GM18870 (cell line): Measurements from ENCODE around the gene ZSCAN4.

Source experiments
- ATAC-seq: cut with Tn5 transposase; IDR thresholded peaks from one replicate; pipeline ENCODE4 v1.9.1; 2021; ENCODE audit warnings: moderate library complexity; ENCODE audit not compliant: unreplicated experiment

Gene ZSCAN4, protein sequence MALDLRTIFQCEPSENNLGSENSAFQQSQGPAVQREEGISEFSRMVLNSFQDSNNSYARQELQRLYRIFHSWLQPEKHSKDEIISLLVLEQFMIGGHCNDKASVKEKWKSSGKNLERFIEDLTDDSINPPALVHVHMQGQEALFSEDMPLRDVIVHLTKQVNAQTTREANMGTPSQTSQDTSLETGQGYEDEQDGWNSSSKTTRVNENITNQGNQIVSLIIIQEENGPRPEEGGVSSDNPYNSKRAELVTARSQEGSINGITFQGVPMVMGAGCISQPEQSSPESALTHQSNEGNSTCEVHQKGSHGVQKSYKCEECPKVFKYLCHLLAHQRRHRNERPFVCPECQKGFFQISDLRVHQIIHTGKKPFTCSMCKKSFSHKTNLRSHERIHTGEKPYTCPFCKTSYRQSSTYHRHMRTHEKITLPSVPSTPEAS

DNA sequence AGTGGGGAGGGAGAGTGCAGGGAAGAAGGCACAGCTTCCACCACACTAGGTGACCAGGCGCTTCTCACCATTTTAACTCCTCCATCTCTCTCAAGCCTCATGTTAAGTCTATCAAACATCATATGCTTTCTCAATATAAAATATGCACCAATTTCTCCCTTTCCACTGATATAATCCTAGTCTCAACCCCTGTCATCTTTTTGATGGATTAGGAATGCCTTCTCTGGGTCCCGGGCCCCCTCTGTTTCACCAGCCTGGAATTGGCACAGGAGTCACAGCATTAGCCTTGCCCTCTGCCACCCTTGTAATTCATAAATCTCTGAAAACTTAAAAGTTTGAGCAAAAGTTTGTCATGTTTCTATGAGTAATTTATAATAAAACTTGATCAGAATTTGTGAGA is at the start of gene ZSCAN4:
Gene ZSCAN4, plus strand, starts transcription at position 301 of the 400 bp plus-strand sequence. CDS start 7,211 bp downstream, outside the sequence.
- no peak for ATAC-seq

DNA sequence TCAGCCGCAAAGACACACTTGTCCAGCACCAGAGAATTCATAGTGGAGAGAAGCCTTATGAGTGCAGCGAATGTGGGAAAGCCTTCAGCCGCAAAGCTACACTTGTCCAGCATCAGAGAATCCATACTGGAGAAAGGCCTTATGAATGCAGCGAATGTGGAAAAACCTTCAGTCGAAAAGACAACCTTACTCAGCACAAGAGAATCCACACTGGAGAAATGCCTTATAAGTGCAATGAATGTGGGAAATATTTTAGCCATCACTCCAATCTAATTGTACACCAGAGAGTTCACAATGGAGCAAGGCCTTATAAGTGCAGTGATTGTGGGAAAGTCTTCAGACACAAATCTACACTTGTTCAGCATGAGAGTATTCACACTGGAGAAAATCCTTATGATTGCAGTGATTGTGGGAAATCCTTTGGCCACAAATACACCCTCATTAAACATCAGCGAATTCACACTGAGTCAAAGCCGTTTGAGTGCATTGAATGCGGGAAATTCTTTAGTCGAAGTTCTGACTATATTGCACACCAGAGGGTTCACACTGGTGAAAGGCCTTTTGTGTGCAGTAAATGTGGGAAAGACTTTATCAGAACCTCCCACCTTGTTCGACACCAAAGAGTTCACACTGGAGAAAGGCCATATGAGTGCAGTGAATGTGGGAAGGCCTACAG is 47.9 kb upstream of the ZSCAN4 start:
- ATAC-seq: no peak

DNA sequence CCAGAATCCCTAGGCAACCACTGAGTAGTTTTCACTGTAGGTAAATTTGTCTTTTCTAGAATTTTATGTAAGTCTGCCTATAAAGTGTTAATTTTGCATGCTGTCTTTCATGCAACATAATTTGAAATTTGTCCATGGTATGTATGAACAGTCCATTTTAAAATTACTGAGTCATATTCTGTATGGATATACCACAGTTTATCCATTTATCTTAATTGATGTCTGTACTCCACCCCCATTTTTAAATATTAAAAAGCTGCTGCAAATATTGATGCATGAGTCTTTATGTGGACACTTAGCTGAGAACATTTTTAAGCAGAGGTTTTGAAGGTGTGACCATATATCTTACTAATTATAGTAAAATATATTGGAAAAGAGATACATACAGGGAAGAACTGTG is 45.6 kb upstream of the ZSCAN4 start:
- ATAC-seq: no peak

- ATAC-seq: peak; percentile 93
These were observed 35.5 kb upstream of the ZSCAN4 start, which contains the start of gene ZNF211 for GRCh38 chr19:57632987-57633831. Gene ZNF211, plus strand, starts transcription at chr19:57633168. Its CDS starts 179 bp downstream, at chr19:57633347.

DNA sequence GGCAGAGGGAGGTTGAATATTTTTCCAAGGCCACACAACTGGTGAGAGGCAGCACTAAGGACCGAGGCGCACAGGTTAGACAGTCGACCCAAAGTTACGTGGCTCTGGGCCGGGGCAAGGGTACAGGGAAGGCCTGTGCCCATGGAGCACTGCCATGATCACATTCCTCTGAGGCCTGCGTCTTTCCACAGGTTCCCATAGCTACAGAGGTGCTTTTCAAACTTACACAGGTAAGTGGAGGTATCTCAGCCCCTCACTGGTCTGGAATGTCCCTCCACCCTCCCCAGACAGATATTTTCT is 35.0 kb upstream of the ZSCAN4 start:
- ATAC-seq: no peak

DNA sequence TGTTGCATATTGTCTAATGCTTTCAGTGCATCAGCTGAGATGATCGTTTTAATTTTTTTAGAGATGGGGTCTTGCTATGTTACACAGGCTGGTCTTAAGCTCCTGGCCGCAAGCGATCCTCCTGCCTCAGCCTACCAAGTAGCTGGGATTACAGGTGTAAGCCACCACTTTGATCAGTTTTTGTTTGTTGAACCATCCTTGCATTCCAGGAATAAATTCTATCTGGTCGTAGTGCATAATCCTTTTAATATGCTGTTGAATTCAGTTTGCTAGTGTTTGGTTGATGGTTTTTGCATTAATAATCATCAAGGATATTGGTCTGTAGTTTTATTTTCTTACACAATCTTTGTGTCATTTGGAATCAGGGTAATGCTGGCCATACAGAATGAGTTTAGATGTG is 31.4 kb upstream of the ZSCAN4 start:
- ATAC-seq: no peak

GRCh38 chr19:57641715-57642234 is 27.0 kb upstream of the ZSCAN4 start:
- ATAC-seq: no peak

DNA sequence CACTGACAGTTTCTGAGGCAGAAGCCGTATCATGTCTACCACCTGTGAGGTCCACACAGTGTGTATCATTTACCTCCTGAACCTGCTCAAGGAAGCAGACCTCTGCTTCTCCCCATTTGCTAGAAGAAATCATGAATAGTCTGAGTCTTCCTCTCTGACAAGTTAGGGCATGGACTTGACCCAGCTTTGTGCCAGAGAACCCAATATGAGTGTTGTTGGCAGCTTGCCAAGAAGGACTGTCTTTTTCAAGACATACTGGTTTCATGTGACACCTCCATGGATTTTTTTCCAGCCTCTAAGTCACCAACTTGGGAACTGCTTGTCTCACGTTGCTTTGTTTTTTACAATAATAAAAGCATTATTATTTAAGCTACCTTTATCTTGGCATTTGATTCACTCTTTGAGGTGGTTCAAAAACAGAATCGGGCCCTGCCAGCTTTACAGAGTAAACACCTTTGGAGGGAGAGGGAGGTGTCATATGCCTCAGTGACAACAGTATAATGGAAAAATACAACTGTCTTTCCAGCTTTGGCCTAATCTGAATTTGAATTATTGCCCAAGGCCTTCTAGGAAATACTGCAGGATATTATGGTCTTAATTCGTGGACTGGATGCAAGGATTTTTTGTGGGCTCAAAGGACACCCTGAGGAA is 26.2 kb upstream of the ZSCAN4 start:
- no peak for ATAC-seq

- no peak for ATAC-seq
These were observed 25.0 kb upstream of the ZSCAN4 start for GRCh38 chr19:57643734-57644133.

DNA sequence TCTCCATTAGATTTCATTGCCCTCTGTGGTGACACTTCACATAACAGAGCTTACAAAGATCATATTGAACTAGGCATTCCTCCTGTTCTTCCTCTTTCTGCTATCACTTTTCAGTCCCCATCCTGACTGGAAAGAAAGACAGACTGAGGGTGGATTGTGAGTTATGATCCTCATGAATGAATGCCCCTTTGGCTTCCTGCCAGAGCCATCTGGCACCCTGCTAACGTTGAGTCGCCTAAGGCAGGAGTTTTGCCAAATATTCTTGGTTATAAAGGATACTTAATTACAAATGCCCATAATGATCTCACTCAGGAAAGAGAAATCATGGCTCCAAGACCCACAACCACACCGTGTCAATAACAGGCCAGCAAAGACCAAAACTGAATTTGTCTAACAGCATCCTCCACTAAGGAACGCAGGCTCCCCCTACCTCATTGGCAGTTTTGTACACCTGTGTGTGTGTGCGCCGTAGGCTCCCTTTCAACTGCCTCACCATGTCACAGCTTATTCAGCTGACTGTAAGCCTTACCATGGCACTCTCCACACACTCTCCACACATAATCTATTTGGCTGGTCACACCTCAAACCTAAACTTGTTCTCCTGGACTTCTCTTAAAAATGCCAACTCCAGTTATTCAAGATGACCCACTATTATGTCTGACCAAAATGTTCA is 20.3 kb upstream of the ZSCAN4 start:
- no peak for ATAC-seq

DNA sequence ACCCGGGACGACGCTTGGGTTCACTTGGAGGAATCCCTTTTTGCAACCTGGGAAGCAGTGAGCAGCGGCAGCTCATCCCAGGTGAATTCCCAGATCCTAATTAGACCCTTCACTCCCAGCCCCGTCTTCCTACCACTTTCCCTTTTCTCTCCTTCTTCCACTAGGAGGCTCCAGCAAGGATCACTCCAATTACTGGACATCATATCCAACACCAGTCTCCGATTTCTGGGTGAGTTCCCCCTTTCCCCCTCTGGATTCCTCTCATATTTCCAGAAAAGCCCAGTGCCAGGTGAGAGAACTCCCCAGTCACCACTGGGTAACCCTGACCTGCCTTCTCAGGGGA is 17.1 kb upstream of the ZSCAN4 start:
- no peak for ATAC-seq

GRCh38 chr19:57653689-57654088 is 15.0 kb upstream of the ZSCAN4 start:
- ATAC-seq: no peak

- ATAC-seq: no peak
These were observed 13.3 kb upstream of the ZSCAN4 start for GRCh38 chr19:57655443-57655842.

DNA sequence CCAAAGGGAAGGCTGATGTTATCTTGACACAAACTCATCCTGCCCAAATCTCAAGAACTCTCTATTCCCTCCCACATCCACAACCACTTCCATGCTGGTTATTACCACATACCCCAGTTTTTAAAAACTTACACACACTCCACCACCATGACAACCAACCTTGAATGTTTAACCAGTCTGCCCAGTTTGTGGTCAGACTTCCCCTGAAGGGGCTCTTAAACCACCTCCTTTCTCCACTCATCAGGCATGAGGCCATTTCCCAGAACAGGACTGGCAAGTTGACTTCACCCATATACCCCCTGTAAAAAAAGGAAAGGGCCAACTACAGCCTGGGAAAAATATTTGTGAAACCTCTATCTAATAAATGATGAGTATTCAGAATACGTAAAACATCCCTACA is 12.4 kb upstream of the ZSCAN4 start:
- ATAC-seq: no peak

DNA sequence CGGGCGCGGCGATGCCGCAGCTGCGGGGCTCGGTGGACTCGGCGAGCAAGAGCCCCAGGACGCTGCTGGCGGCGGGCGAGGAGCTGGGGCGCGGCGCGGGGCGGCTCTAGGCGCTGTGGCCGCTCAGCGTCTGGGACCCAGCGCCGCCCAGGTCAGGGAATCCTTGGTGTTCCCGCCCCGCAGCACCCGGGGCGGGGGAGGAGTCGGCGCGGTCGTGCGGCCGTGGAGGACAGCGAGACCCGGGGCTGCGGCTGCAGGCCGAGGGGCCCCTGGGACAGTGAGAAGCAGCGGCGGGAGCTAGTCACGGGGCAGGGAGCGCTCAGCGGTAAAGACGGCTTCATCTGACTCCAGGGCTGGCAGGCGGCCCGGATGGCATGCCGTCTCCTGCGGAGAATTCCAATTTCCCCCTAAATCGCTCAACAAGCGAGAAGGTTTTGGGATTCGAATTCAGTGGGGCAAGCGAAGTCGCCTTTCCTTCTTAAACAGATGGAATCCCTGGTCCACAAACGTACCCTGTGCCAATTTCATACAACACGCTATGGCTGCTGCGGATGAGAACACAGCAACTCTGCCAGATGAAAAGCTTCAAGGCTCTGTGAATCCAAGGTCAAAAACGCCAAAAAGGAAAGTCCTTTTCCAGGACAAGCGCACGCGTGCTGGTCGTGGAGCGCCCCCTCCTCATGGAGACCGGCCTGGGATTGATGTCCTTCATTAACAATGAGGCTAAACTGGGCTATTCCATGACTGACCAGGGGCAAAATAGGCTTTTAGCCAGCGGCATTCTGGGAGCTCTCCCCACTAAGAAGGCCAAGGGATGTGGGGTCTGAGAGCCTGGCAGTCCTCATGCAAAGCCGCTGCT is 4.2 kb upstream of the ZSCAN4 start:
- no peak for ATAC-seq

- ATAC-seq: no peak
These were observed 3.4 kb upstream of the ZSCAN4 start for GRCh38 chr19:57665261-57665806.

DNA sequence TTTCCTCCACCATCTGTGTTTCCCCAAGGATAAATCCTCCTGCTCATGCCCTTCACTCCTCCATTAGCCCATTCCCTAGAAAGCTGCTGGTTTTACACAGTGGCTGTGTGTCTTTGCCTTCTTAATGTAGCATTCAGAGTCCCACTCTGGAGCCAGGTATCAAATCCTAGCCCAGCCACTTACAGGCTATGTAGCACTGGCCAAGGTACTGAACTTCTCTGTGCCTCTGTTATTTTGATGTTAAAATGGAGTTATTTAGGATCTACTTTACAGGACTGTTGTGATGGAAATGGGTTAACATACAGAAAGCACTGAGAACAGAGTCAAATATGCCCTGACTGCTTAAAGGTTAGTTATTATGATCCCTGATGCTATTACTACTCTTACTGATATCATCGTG is 1.5 kb upstream of the ZSCAN4 start:
- ATAC-seq: no peak

DNA sequence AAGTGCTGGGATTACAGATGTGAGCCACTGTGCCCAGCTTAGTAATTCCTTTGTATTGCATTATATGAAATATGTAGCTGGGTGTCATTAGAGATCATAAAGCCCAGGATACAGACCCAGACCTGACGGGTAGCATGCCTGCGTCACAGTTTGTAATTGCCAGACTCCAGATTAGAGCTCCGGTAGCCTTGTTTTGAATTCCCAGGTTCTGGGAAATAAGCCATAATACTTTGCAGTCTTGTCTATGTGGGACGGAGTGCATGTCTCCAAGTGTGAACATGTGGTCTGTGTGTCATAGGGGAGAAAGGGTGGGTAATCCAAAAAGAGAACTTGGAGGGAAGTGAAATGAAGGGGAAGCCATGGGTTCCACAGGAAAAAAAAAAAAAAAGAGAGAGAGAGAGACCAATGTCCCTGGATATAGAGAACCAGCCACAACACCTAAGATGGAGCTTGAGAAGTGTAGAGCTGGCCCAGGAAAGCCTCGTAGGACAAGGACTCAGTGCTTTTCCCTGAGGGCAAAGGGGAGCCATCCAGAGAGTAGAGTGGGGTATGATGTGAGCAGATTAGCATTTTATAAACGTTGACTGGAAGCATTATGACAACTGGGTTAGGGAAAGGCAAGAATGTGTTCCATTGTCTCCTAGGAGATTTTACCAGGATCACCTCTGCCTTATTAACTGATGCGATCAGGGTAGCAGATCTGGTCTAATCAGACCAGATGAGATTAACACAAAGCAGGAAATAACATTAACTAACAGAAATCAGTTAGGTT is 2.6 kb downstream of the ZSCAN4 start:
- ATAC-seq: no peak
